GM18867 (cell line): Measurements from ENCODE around the gene PAPPA.

Experiments used
- ATAC-seq: cut with Tn5 transposase; IDR thresholded peaks from one replicate; pipeline ENCODE4 v1.9.1; 2021; ENCODE audit warnings: mild to moderate bottlenecking, moderate library complexity; ENCODE audit not compliant: unreplicated experiment

PAPPA gene

DNA sequence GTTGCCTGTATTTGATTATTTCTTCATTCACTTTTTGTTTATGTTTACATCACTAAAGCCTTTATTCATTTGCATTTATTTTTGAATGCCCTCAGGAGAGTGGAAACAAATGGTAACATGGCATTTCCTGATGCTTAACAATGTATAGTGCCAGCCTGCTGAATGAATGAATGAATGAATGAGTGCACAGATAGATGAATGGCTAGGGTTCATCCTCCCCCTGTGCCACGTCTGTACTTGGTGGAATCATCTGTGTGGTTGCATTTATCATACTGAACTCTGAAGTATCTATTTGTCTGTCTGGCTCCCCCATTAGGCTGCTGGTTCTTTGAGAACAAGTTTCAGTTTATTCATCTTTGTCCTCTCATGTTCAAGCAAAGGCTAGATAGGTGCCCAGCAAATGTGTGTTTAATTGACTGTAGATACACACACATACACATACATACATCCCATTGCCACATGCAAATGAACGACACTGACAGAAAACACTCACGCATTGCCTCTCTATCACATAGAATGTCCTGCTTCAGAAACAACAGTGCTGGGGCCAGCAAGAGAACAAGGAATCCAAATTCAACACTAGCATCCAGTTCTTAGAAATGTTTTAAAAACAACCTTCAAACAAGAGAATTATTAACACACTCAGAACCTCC lies 150.4 kb downstream of the PAPPA start:
- ATAC-seq, result no peak

DNA sequence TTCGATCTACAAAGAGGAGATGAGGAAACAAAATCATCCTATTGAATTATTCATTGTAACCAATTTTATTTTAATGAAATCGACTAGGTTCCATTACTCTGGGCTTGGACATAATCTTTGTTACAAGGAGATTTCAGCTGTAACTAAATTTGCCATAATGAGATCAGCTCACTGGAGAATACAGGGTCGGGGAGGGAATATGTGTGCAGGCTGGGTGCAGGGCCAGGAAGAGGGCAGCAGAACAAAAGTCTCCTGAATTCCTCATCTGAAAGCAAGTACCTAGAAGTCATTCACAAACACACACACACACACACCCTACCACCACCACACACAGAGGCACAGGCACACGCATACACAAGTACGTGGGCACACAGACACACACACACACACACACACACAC lies 151.2 kb downstream of the PAPPA start:
- no peak for ATAC-seq

DNA sequence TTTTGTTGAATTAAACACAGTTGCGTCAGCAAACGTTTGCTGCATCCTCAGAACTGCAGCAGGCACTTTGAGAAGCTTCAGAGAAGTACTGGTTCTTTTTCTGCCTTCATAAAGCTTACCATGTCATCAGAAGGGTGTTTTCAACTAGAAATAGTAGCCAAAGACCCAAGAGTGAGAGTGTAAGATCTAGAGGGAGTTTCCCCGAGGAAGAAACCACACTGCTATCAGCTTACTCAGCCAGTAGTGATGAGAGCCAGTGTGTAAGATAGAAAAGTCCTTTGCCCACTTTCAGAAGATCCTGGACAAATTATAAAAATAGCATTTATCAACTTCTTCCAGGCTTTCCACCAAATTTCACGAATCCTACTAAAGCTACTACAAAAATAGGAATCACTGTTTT lies 154.5 kb downstream of the PAPPA start:
- no peak for ATAC-seq

DNA sequence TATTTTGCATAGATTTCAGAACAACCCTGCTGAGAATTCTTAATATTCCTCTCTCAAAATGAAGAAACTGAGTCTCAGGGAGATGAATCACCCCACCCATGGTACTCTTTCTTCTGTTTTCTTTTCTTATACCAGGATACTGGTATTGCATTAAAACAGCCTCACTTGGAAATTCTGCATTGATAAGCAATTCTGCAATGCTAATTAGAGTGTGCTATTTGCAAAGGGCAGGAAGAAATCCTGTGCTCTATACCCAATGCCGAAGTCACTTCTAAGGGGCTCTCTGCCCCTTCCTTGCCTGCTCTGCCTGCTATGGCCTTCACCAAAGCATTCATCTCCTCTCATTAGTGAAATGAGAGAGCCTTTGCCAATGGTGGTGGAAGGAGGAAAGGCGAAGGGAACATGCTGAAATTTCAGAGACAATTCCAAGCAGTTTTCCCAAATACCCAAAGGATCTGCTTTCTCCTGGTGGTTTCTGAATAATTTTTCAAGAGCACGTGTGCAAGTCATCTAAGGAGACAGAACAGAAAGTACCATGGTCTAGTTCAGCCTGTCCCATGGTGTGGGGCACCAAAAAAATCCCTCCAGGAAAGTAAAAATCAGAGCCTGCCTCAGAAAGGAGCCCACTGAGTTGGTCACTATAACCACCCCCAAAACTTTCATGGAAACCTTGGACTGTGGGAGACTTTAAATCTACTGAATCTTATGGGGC lies 156.5 kb downstream of the PAPPA start:
- ATAC-seq, result no peak

DNA sequence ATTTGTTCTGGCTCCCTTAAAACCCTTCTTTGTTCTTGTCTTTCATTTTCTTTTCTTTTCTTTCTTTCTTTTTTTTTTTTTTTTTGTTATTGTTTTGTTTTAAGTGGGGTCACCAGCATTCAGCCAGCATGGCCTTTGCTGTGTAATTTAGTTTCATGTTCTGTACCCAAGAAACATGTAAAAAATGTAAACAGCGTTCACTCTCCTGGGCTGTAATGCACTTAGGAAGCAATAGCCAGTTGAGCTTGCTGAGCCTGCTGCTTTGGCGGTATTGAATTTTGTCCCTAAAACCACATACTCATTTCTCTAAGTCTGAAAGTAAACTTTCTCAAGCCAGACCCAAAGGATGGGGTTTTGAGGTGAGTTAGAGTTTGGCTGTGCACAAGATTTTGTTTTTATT lies 158.6 kb downstream of the PAPPA start:
- no peak for ATAC-seq

GRCh38 chr9:116313638-116314037 lies 160.0 kb downstream of the PAPPA start:
- no peak for ATAC-seq

DNA sequence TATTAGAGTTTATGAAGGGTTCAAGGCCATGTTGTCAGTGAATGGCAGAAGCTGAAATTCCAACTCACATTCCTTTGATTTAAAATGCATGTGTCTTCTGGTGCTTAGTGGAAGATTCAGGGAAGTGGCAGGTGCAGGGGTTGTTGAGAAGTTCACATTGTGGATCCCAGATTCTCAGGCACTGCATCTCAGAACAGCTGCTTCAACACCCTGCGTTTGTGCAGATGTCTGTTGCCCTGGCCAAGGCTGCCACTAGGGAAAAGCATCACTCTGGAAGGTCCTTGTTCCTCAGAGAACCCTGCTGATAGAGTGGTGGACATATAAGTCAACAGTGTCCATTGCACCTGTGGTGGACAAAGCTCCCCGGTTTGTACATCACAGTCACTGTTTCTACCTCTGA lies 162.7 kb downstream of the PAPPA start:
- no peak for ATAC-seq

GRCh38 chr9:116317503-116317902 lies 163.9 kb downstream of the PAPPA start:
- ATAC-seq, result no peak

GRCh38 chr9:116318468-116319374 lies 165.1 kb downstream of the PAPPA start:
- ATAC-seq, result no peak

GRCh38 chr9:116319480-116319879 lies 165.9 kb downstream of the PAPPA start:
- ATAC-seq, result no peak

DNA sequence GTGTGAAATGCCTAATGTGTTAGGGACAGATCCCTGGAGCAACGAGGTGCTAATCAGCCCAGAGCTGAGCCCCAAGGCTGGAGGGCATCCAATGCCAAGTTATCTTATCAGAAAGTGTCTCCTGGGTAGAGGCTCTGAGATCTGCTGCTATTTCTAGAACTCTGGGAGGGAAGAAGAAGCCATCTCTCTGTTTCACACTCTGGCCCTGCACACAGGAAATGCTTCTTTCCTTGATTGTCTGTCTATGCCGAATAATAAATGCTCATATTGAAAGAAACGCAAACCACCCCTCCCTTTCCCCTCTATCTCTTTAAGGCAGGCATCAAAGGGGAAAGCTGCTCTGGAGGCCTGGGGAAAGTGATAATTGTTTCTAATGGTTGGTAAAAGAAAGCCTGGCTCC lies 166.7 kb downstream of the PAPPA start:
- ATAC-seq, result no peak

- no peak for ATAC-seq
These were observed 168.9 kb downstream of the PAPPA start for GRCh38 chr9:116322521-116322920.

DNA sequence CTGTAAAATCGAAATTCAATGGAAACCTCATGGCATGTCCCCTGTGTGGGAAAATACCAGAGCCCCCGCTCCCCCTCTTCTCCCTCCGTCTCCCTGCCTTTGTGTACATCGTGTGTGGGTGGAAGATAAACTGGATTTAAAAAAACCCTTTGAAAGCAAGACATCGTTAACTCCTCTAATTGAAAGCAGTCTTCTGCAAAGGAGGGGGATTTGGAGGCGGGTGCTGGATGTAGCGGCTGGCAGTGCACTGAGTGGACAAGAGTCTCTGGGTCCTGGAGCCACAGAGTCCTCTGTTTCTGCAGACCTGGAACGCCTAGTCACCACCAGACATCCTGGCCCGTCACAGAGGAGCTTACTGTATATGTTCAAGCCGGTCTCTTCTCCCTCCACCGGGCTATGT lies 169.4 kb downstream of the PAPPA start:
- ATAC-seq, result no peak

DNA sequence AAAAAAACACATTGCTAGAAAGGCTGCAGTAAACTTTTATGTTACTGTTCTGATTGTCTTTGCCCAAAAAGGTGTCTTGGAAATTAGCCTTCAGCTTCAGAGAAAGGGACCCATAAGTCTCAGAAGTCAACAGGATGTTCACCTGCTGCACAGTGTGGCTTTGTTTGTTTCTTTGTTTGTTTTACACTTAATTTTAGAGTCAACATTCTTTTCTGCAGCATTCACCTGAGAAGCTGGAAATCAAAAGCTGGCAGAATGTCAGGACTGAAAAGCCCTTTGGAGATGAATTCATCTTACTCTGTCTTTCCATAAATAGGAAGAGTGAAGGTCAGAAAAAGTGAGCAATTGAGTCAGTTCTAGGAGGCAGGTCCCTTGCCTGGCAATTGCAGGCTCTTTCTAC lies 170.0 kb downstream of the PAPPA start:
- no peak for ATAC-seq

DNA sequence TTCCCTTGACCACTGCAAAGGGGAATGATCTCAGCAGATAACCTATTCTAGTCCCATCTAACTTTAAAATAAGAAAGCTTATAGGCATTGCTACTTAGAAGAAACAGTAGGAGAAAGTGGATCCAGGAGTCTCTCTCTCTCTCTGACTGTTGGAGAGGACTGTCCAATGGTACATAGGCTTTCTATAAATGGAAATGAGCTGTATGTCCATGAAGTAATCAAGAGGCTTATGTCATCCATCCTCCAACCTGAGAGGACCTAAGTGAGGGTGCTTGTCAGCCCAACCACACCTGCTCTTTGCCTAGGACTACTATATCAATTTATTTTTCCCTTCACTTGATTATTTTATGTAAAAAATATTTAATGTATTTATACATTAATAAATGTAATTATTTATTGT lies 172.3 kb downstream of the PAPPA start:
- ATAC-seq, result no peak

DNA sequence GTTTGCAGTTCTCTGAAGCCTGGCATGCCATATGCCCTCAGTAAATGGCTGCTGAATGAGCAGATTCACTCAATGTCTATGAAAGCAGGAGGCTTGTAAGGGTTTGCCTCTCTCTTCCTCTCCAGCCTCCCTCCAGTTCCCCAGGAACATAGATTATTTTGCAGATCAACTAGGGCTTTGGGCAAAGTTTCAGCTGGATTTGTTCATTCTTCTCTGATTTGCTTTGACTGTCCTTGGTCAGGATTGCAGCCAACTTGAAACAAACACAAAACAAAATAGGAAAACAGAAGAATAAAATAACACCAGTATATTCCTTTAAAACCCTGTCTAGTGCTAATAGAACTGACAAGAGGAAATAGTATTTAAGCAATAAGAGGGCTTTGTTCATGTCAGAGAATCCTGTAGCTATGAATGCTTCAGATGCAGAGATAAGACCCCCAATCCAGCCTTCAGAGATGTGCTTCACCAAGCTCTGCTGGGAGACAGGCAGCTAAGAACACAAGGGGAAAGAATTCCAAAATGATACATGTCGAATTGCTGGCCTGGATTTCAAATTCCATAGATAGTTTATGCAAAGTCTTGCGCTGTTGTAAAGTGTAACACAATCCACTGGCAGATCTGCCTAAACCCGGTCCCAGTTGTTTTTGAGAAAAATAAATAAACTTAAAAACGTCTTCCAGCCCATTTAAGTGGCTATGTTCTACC lies 174.3 kb downstream of the PAPPA start:
- ATAC-seq, result no peak

GRCh38 chr9:116329470-116329869 lies 175.9 kb downstream of the PAPPA start:
- no peak for ATAC-seq

GRCh38 chr9:116331241-116331640 lies 177.7 kb downstream of the PAPPA start:
- ATAC-seq, result no peak

GRCh38 chr9:116332090-116332489 lies 178.5 kb downstream of the PAPPA start:
- ATAC-seq, result no peak

- ATAC-seq, result no peak
These were observed 179.7 kb downstream of the PAPPA start for GRCh38 chr9:116333254-116333653.

- no peak for ATAC-seq
These were observed 181.1 kb downstream of the PAPPA start for GRCh38 chr9:116334546-116335150.
